Measurements from ENCODE around the gene RAPGEF1. TPM values are rescaled to one million over a fixed set of nuclear protein-coding genes. Genes with fewer than 3 reads are reported as not detected.

Gene RAPGEF1
- total RNA-seq, 1 donor from 2014 or later, result 156 TPM

GRCh38 chr9:131546336-131547084 is 193.4 kb downstream of the RAPGEF1 start:
- intact Hi-C loops (cut with micrococcal nuclease), result no loop called here
- no peak for ATAC-seq
- DNase-seq, result no peak

- ATAC-seq (no peak), DNase-seq (no peak)
- intact Hi-C loops (cut with micrococcal nuclease), result no loop called here
Observed at GRCh38 chr9:131545786-131546335, 194.0 kb downstream of the RAPGEF1 start.

GRCh38 chr9:131545003-131545785 is 194.7 kb downstream of the RAPGEF1 start, which contains the start of gene PRRT1B:
Gene PRRT1B, plus strand, starts transcription at chr9:131545523. Its CDS starts 93 bp downstream, at chr9:131545616.
- peak; percentile 28 for ATAC-seq
- DNase-seq, result no peak
- intact Hi-C loops (cut with micrococcal nuclease), result no loop called here

DNA sequence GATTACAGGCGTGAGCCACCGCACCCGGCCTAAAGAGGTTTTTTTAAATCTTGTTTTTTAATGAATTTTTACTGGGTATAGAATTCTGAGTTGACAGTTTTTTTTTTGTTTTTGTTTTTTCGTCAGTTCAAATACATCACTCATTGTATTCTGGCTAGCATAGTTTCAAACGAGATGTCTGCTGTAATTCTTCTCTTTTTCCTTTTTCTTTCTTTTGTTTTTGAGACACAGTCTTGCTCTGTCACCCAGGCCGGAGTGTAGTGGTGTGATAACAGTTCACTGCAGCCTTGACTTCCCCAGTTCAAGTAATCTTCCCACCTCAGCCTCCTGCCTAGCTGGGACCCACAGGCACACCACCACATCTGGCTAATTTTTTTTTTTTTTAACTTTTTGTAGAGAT is 196.7 kb downstream of the RAPGEF1 start:
- DNase-seq, result no peak
- intact Hi-C loops (cut with micrococcal nuclease), result no loop called here
- ATAC-seq, result no peak

GRCh38 chr9:131539223-131539923 is 200.5 kb downstream of the RAPGEF1 start:
- no peak for DNase-seq
- no peak for ATAC-seq
- intact Hi-C loops (cut with micrococcal nuclease), result no loop called here

DNA sequence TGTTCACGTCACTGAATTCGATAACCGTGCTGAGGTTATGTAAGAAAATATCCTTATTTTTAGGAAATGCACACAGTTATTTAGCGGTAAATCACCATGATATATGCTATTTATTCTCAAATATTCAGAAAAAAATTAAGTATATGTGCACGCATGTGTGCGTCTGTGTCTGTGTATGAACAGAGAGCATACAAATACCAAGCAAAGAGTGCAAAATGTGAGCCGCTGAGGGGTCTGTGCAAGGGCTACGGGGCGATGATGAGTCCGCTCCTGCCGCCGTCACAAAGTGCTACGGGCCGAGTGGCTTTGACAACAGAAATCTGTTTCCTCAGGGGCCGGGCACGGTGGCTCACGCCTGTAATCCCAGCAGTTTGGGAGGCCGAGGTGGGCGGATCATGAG is 201.9 kb downstream of the RAPGEF1 start:
- intact Hi-C loops (cut with micrococcal nuclease), result no loop called here
- ATAC-seq (no peak), DNase-seq (no peak)

- no peak for DNase-seq
- intact Hi-C loops (cut with micrococcal nuclease), result no loop called here
- no peak for ATAC-seq
Observed at GRCh38 chr9:131534721-131535237, 205.1 kb downstream of the RAPGEF1 start.

- intact Hi-C loops (cut with micrococcal nuclease), result no loop called here
- DNase-seq (peak; percentile 89), ATAC-seq (peak; percentile 98)
Observed at GRCh38 chr9:131530920-131531832, 208.7 kb downstream of the RAPGEF1 start, which contains the start of gene UCK1. Gene UCK1, minus strand, starts transcription at chr9:131531263. Its CDS starts 89 bp downstream, at chr9:131531174.

DNA sequence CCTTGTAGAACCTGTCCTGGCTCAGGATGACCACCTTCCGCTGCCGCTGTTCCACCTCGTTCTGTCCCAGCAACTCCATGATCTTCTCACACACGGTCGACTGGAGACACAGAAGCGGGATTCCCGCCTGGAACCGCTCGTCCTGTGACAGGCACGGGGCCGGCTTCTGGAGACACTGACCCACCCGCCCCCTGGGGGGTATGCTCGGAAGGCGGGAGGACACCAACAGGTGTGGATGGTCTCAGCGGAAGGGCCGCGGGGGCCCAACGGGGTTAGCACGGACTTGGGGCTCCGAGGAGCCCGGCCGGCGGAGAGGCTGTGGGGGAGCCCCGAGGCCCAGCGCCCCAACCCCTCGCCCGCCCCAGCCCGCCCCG is 209.3 kb downstream of the RAPGEF1 start:
- intact Hi-C loops (cut with micrococcal nuclease), result no loop called here
- ATAC-seq (peak; percentile 13), DNase-seq (peak; percentile 52)

DNA sequence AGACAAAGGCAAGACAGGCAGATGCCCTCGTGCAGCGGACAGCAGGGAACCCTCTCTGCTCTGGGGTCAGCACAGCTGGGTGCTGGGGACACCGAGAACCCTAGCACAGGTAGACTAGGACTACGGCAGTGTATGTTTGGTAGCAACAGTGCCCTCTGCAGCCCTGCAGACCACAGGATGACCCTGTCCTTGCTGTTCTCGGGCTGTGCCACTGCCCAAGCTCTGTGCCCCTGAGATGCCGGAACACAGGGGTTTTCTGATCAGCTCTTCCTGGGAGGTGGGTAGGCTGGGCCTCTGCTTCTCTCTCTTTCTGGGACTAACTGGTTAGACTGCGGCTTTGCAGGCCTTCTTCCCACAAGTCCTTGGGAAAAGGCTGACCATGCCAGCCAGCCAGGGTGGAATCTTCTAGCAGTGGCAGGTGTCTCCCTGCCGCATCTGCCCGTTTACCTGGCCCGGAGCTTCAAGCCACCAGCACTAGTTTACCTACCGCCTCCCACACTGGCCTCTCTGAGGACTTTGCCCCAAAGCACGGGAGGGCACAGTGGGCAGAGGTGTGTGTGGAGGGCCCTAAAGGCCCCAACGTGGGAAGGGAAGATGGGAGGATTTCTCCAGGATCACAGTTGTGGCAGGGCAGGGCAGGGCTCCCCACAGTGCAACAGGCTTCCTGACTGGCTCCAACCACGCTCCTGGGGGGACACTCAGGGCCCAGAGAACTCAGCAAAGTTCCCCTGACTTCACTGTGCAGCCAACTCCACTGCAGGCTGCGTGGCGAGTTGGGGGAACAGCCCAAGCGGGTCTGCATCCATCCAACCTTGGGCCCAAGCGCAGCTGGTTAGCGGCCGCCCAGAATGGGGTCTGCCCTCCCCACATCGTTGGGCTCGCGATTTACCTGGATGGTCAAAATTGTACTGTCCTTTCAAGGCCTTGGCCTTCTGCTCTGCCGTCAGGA is 210.0 kb downstream of the RAPGEF1 start:
- ATAC-seq, result no peak
- intact Hi-C loops (cut with micrococcal nuclease), result no loop called here
- no peak for DNase-seq

GRCh38 chr9:131528886-131529505 is 210.9 kb downstream of the RAPGEF1 start:
- DNase-seq, result no peak
- intact Hi-C loops (cut with micrococcal nuclease), result no loop called here

GRCh38 chr9:131528186-131528585 is 211.7 kb downstream of the RAPGEF1 start:
- no peak for ATAC-seq
- no peak for DNase-seq
- intact Hi-C loops (cut with micrococcal nuclease), result no loop called here

More at GRCh38 chr9:131528886-131529505, 210.9 kb downstream of the RAPGEF1 start:
- ATAC-seq, result no peak

Other genes starting within 250 kb of the RAPGEF1 start
- gene POMT1, start 237.2 kb downstream of the RAPGEF1 start, total RNA-seq, result 19.9 TPM
- 28.6 TPM for gene UCK1, start 208.8 kb downstream of the RAPGEF1 start, total RNA-seq
- gene PRRT1B, start 194.6 kb downstream of the RAPGEF1 start, total RNA-seq, result not detected

All from left ventricle myocardium superior (tissue), 1 donor.